ENCODE measurements around the gene SYT3.
"Not testable (repeated sequence)": the region's sequence is repeated elsewhere in the genome, so short reads cannot be mapped to it uniquely, and the experiment has no call there.

Gene SYT3

DNA sequence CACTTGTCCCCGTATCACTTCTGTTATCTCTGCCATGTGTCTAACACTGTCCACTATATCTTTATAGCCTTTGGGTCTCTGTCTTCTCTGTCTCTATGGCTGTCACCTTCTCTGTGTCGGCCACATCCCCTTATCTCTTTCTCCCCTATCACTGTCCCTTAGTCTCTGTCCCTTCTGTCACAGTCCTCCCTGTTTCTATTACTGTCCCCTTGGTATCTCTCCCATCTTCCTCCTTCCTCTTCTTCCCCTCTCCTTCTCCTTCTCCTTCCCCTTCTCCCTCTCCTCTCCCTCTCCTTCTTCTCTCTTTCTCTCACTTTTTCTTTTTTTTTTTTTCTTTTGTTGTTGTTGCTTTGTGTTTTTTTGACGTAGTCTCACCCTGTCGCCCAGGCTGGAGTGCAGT, 36.7 kb downstream of the SYT3 start:
- no peak for ATAC-seq
- DNase-seq: no peak

GRCh38 chr19:50602496-50602895, 37.2 kb downstream of the SYT3 start:
- no peak for DNase-seq
- ATAC-seq: no peak

DNA sequence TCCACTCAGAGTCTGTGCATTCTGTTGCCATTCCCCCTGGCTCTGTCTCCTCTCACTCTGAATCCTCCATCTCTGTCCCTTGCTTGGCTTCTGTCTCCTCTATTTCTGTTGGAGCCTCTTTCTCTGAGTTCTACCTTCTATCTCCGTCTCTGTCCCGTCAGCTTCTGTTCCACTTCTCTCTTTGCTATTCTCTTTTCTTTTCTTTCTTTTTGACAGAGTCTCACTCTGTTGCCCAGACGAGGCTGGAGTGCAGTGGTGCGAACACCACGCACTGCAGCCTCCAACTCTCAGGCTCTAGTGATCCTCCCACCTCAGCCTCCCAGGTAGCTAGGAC, 37.6 kb downstream of the SYT3 start:
- no peak for ATAC-seq
- no peak for DNase-seq

DNA sequence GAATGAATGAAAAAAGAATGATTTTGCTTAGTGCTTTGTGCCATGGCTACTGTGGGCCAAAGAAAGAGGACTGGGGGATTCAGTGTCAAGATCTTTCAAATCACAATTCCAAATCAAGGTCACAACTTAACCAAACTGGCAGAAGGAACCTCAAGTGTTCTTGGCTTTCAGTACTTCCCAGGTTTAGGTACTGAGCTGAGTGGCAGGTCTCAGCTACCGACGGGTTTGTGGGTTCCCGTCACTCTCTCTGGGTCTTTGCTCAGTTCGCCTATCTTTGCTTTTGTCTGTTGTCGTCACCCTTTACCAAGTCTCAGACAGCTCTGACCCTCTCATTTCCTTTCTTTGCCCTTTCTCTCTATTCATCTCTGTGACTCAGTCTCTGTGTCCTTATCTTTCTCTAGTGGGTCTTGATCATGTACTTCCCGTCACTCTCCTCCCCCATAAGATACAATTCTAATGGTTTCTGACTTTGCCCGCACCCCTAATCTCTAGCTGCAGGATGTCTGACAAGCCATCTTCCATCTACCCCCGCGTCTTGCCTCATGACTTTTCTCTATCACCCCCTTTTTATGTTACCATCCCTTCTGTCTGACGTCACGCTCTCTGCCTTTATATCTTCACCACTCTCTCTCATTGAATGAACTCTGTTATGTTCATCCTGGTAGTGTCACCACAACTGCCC, 38.1 kb downstream of the SYT3 start:
- peak; percentile 13 for ATAC-seq

DNA sequence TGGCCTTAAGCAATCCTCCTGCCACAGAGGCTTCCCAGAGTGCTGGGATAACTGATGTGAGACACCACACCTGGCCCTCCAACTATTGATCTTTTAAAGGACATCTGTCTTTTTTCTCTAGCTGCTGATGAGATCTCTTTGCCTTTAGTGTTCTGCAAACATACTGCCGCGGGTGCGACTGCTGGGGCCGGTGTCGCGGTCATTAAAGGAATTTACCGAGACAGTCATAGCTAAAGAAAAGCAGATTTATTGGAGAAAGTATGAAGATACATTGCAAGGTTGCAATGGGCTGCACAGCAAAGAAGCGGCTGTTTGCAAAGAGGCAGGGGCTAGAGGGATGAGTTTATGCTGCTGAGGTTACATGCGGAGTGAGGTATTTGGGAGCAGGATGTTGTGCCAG, 40.3 kb downstream of the SYT3 start:
- DNase-seq: no peak
- no peak for ATAC-seq

More for the DNA sequence above, 38.1 kb downstream of the SYT3 start:
- DNase-seq: no peak

- DNase-seq (no peak), ATAC-seq (no peak)
Observed at GRCh38 chr19:50590191-50590590, 49.5 kb downstream of the SYT3 start.

DNA sequence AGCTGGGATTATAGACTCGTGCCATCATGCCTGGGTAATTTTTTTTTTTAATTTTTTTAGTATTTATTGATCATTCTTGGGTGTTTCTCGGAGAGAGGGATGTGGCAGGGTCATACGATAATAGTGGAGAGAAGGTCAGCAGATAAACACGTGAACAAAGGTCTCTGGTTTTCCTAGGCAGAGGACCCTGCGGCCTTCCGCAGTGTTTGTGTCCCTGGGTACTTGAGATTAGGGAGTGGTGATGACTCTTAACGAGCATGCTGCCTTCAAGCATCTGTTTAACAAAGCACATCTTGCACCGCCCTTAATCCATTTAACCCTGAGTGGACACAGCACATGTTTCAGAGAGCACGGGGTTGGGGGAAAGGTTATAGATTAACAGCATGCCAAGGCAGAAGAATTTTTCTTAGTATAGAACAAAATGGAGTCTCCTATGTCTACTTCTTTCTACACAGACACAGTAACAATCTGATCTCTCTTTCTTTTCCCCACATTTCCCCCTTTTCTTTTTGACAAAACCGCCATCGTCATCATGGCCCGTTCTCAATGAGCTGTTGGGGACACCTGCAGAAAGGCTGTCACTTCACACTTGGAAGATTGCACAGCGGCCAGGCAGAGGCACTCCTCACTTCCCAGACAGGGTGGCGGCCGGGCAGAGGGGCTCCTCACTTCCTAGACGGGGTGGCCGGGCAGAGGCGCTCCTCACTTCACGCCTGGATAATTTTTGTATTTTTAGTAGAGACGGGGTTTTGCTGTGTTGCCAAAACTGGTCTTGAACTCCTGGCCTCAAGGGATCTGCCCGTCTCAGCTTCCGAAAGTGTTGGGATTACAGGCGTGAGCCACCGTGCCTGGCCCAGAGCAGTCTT, 57.7 kb downstream of the SYT3 start:
- not testable (repeated sequence) for ATAC-seq, DNase-seq

DNA sequence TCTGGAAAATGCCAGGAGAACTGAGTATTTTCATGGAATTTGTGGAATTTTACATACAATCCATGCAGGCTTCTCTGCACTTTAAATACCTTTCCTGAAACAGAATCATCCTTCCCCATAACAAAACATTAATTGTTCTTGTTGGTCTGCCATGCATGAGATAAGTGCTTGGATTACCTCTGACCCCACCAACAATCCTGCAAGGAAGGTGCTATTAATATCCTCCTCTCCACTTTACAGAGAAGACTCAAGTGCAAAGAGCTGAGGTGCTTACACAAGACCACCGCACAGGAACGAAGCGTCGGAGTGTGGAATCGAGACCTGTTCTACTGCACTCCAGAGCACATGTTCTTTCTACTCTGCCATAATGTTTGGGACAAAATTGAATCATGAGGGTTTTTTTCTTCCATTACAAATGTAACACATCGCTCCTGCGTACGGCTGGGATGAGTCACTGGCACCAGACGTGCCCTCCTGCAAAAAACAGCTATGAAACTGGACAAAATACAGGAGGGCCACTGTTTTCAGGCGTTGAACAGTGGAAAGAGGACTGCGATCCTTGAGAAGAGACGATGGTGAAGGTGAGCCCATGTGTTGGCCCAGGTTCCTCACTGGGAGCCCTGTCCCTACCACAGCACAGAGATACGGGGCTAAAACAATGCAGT, 58.6 kb downstream of the SYT3 start:
- DNase-seq: no peak
- ATAC-seq: no peak

- DNase-seq (no peak), ATAC-seq (no peak)
Observed at GRCh38 chr19:50580240-50580639, 59.4 kb downstream of the SYT3 start.

DNA sequence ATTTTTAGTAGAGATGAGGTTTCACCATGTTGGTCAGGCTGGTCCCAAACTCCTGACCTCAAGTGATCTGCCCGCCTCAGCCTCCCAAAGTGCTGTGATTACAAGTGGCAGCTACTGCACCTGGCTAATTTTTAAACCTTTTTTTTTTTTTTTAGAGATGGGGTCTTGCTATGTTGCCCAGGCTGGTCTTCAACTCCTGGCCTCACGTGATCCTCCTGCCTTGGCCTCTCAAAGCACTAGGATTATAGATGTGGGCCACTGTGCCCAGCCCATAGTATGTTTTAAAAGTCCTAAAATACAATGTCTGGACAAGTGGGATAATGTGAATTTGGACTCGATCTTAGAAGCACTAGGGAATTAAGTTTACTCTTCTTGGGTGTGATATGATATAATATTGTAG, 62.9 kb downstream of the SYT3 start:
- DNase-seq, ATAC-seq: not testable (repeated sequence)

DNA sequence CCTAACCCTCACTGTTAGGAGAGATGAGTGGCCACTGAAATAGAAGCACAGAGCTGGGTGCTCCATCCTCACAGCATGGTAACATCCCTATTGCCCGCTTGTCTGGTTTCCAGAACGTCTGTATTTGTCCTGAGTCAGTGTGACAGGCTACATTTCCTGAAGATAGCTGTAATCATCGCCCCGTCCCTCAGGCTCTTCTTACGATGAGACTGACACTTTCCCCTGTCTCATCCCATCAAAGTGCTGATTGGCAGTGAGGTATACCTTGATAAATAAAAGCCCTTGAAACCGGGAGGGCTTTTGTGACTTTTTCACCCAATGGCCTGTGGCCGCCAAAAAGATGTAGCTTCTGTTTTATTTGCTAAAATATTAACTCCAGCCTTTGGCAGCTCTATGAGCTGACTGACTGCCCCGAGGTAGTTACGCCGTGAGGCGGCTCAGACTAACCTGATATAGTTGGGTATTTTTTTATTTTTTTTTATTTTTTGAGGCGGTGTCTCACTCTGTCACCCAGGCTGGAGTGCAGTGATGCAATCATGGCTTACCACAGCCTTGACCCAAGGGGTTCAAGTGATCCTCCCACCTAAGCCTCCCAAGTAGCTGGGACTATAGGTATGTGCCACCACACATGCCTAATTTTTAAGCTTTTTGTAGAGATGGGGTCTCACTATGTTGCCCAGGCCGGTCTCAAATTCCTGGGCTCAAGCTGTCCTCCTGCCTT, 65.8 kb downstream of the SYT3 start:
- ATAC-seq (no peak), DNase-seq (no peak)

Data from stimulated activated naive CD8-positive, alpha-beta T cell treated with anti-CD3 and anti-CD28 coated beads, Interleukin-15, Interleukin-2, amounts not matched to agents 100 U/mL and 50 U/mL, for 24 hours (primary cell).